A549 (cell line): Measurements from ENCODE around the gene RRP12. TPM values are rescaled to one million over a fixed set of nuclear protein-coding genes. Genes with fewer than 3 reads are reported as not detected.

ENCODE experiments used
- BCL3 ChIP-seq: fragments of >200 bp; sonication (Bioruptor Twin); formaldehyde crosslinking; IDR thresholded peaks from 3 replicates; pipeline ENCODE4 v1.6.1; 2016
- CEBPB ChIP-seq, 2 experiments: fragments of >200 bp in 1 of 2; sonication (Bioruptor Twin) in 1 of 2; formaldehyde crosslinking in 1 of 2; IDR thresholded peaks; 2 replicates each; pipeline ENCODE4 v1.6.1; 2012 to 2016
- CHD2 ChIP-seq: fragments of 150-350 bp; IDR thresholded peaks from 2 replicates; pipeline ENCODE4 v1.6.1; 2014; ENCODE audit warnings: low read length; ENCODE audit not compliant: partially characterized antibody
- CTCF ChIP-seq: fragments of >200 bp; sonication (Bioruptor Twin); formaldehyde crosslinking; IDR thresholded peaks from 3 replicates; pipeline ENCODE4 v1.5.1; 2016
- EHMT2 ChIP-seq: fragments of 200-600 bp; sonication (generic); IDR thresholded peaks from 2 replicates; pipeline ENCODE4 v1.6.1; 2016; ENCODE audit warnings: antibody characterized with exemption, low read depth, mild to moderate bottlenecking, moderate library complexity
- ELK1 ChIP-seq: fragments of 150-350 bp; IDR thresholded peaks from 2 replicates; pipeline ENCODE4 v1.6.1; 2014; ENCODE audit warnings: low read depth, mild to moderate bottlenecking, low read length
- ESRRA ChIP-seq: fragments of 150-350 bp; IDR thresholded peaks from 2 replicates; pipeline ENCODE4 v1.6.1; 2014; ENCODE audit warnings: mild to moderate bottlenecking, low read length, borderline replicate concordance
- FOSL2 ChIP-seq, 2 experiments: fragments of 450-650 bp in 1 of 2; fragments of >200 bp in 1 of 2; sonication (Bioruptor Twin) in 1 of 2; formaldehyde crosslinking; IDR thresholded peaks; 2 replicates each; pipeline versions ENCODE4 v1.5.0 to v1.6.1; 2016 to 2020; ENCODE audit warnings: mild to moderate bottlenecking in 1 of 2, moderate library complexity in 1 of 2
- FOXS1 ChIP-seq: fragments of 250-450 bp; sonication (Bioruptor Pico); IDR thresholded peaks from 2 replicates; pipeline ENCODE4 v1.5.0; 2020; ENCODE audit warnings: mild to moderate bottlenecking, moderate library complexity
- GATA3 ChIP-seq: IDR thresholded peaks from 2 replicates; pipeline ENCODE4 v1.6.1; 2012; ENCODE audit warnings: borderline replicate concordance
- HES2 ChIP-seq: fragments of >200 bp; sonication (Bioruptor Twin); formaldehyde crosslinking; IDR thresholded peaks from 2 replicates; pipeline ENCODE4 v1.6.1; 2016
- HOXA7 ChIP-seq: fragments of 250-450 bp; sonication (Bioruptor Pico); IDR thresholded peaks from 2 replicates; pipeline ENCODE4 v1.5.0; 2020; ENCODE audit warnings: mild to moderate bottlenecking, moderate library complexity
- HOXB13 ChIP-seq: fragments of 250-450 bp; sonication (Bioruptor Pico); IDR thresholded peaks from 2 replicates; pipeline ENCODE4 v1.5.0; 2020; ENCODE audit warnings: low read depth, mild to moderate bottlenecking, moderate library complexity
- JUN ChIP-seq, 2 experiments: fragments of >200 bp; sonication (Bioruptor Twin); formaldehyde crosslinking; IDR thresholded peaks; 2 replicates in 1 of 2; 3 replicates in 1 of 2; pipeline ENCODE4 v1.6.1; 2016 to 2017
- KDM1A ChIP-seq: fragments of 200-600 bp; sonication (generic); IDR thresholded peaks from 2 replicates; pipeline ENCODE4 v1.6.1; 2016; ENCODE audit warnings: low read depth, mild to moderate bottlenecking
- NFE2L2 ChIP-seq: fragments of 150-350 bp; conservative IDR thresholded peaks from 2 replicates; pipeline ENCODE4 v1.6.1; 2014; ENCODE audit warnings: low read length
- NPAS2 ChIP-seq: fragments of 250-450 bp; sonication (Bioruptor Pico); IDR thresholded peaks from 2 replicates; pipeline ENCODE4 v1.8.0; 2022; ENCODE audit warnings: mild to moderate bottlenecking, moderate library complexity, borderline replicate concordance
- NR3C1 ChIP-seq: fragments of >200 bp; sonication (Bioruptor Twin); formaldehyde crosslinking; IDR thresholded peaks from 3 replicates; pipeline ENCODE4 v1.6.1; 2017
- PBX3 ChIP-seq: IDR thresholded peaks from 2 replicates; pipeline ENCODE4 v1.6.1; 2012
- PHF8 ChIP-seq: fragments of 200-600 bp; sonication (generic); IDR thresholded peaks from 2 replicates; pipeline ENCODE4 v1.6.1; 2016; ENCODE audit warnings: low read depth, mild to moderate bottlenecking, antibody characterized with exemption, moderate library complexity, borderline replicate concordance
- POLR2A ChIP-seq: IDR thresholded peaks from 2 replicates; pipeline ENCODE4 v1.6.1; 2012; ENCODE audit warnings: mild to moderate bottlenecking, low read length
- POLR2AphosphoS2 ChIP-seq: conservative IDR thresholded peaks from 2 replicates; pipeline ENCODE4 v1.6.1; 2012; ENCODE audit warnings: low read length, improper control_type of control experiment, inconsistent platforms
- RAD21 ChIP-seq, 2 experiments: fragments of >200 bp in 1 of 2; sonication (Bioruptor Twin) in 1 of 2; formaldehyde crosslinking in 1 of 2; IDR thresholded peaks in 1 of 2; conservative IDR thresholded peaks in 1 of 2; 2 replicates in 1 of 2; 3 replicates in 1 of 2; pipeline ENCODE4 v1.6.1; 2012 to 2018; ENCODE audit warnings: inconsistent platforms in 1 of 2
- RFX5 ChIP-seq: fragments of 450-650 bp; IDR thresholded peaks from 2 replicates; pipeline ENCODE4 v1.7.1; 2014; ENCODE audit warnings: antibody characterized with exemption, mild to moderate bottlenecking, moderate library complexity
- SMC3 ChIP-seq: fragments of >200 bp; sonication (Bioruptor Twin); formaldehyde crosslinking; IDR thresholded peaks from 3 replicates; pipeline ENCODE4 v1.6.1; 2018; ENCODE audit warnings: inconsistent platforms
- TP53 ChIP-seq: fragments of 250-450 bp; sonication (Bioruptor Pico); IDR thresholded peaks from 2 replicates; pipeline ENCODE4 v1.5.0; 2021; ENCODE audit warnings: mild to moderate bottlenecking, moderate library complexity
- ZFP36 ChIP-seq: fragments of 450-650 bp; IDR thresholded peaks from 2 replicates; pipeline ENCODE4 v1.6.1; 2014; ENCODE audit warnings: borderline replicate concordance; ENCODE audit not compliant: partially characterized antibody
- ZNF302 ChIP-seq: fragments of 250-450 bp; sonication (Bioruptor Pico); IDR thresholded peaks from 2 replicates; pipeline ENCODE4 v1.9.0; 2021; ENCODE audit warnings: inconsistent platforms, mild to moderate bottlenecking, moderate library complexity
- polyA plus RNA-seq, 4 experiments: library from polyadenylated mRNA; depleted of rRNA in 3 of 4; stranded (reverse); fragments of >200 nt; fragmentation: RNase III in 1 of 4; extraction: RNeasy Plus Mini Kit Qiagen cat#74134 plus additional on column Dnase treatment in 1 of 4; gene quantifications; 2 replicates in 3 of 4; 3 replicates in 1 of 4; pipeline ENCODE4 v1.2.3, GENCODE V29; 2011 to 2017
- TF ChIP-seq, protein P1 (sequence below): fragments of 250-450 bp; sonication (Bioruptor Pico); IDR thresholded peaks from 2 replicates; pipeline ENCODE4 v1.5.0; 2020; ENCODE audit warnings: low read depth, mild to moderate bottlenecking, moderate library complexity
- TF ChIP-seq, protein P2 (sequence below): fragments of 450-650 bp; IDR thresholded peaks from 2 replicates; pipeline ENCODE4 v1.6.1; 2014; ENCODE audit warnings: antibody characterized with exemption
- TF ChIP-seq, protein P3 (sequence below): IDR thresholded peaks from 2 replicates; pipeline ENCODE4 v1.6.1; 2012
- TF ChIP-seq, protein P4 (sequence below): fragments of 250-450 bp; sonication (Bioruptor Pico); IDR thresholded peaks from 2 replicates; pipeline ENCODE4 v1.5.0; 2021; ENCODE audit warnings: mild to moderate bottlenecking, moderate library complexity, borderline replicate concordance

RRP12 gene
- polyA plus RNA-seq, 2 of the 4 experiments (the other 2 are of a cell fraction): 37.9 to 40.8 TPM

DNA sequence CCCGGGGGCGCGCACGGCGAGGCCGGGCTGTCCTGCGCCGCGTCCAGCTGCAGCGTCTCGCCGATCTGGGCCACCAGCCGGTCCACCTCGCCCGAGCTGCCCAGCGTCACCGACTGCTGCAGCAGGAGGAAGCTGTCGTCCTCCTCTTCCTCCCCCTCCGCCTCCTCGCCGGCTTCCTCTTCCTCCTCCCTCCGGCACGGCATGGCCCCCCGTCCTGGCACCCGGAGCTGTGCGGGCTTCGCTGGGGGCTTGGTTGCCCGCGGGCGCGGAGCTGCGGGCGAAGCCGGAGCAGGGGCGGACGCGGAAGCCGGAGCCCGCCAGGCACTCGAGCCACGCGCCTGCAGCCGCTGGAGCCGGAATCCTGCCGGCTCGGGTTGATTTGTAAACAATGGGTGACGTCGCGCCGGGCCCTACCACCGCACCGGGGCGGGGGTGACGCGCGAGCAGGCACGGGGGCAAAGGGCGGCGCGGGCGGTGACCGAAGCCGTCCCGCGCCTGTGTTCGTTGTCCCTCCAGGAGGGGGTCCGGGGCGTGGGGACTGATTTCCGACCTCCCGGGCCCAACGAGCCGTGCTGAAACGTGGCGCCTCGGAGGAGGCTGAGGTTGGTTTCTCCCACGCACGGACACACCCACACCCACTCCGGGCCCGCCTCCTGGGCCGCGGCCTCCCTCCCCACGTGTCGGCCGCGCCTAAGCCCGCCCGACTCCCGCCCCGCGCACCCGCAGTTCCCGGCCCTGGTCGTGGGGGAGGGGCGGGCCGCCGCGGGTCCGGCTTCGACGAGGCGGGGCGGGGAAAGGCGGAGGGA is 66.6 kb downstream of the RRP12 start, which contains the start of gene FRAT2 (continued):
- TF ChIP-seq CTCF (no peak), CHD2 (peak; percentile 26), PBX3 (no peak), TP53 (0 out of 2 replicates have a peak, but pooled peaks have one; percentile 25), PHF8 (peak; percentile 84), RAD21 (conservative IDR thresholded peaks at IDR 0.05 in 1 of 2, IDR thresholded peaks at IDR 0.05 in 1 of 2) (no peak), GATA3 (peak; percentile 85), ZNF302 (CRISPR knock-in tag) (no peak), NPAS2 (CRISPR knock-in tag) (no peak), HOXB13 (CRISPR knock-in tag) (no peak), ELK1 (no peak), FOSL2 (IDR thresholded peaks at IDR 0.05) (no peak), FOSL2 (CRISPR knock-in tag; IDR thresholded peaks at IDR 0.05) (peak; percentile 49; the same call in 1 of the 2 replicates), ZFP36 (no peak), JUN (IDR thresholded peaks at IDR 0.05) (peak in 1 of 2 experiments; percentile 68; a peak in 4 of 5 replicates), HES2 (no peak), HOXA7 (CRISPR knock-in tag) (no peak), ESRRA (no peak), POLR2AphosphoS2 (no peak), NFE2L2 (no peak), CEBPB (IDR thresholded peaks at IDR 0.05) (no peak), BCL3 (0 out of 3 replicates have a peak, but pooled peaks have one; percentile 52), KDM1A (peak; percentile 47; the same call in 1 of the 2 replicates), SMC3 (no peak), RFX5 (0 out of 2 replicates have a peak, but pooled peaks have one; percentile 25), FOXS1 (CRISPR knock-in tag) (peak; percentile 89; the same call in 1 of the 2 replicates), EHMT2 (no peak), POLR2A (peak; percentile 32; the same call in 1 of the 2 replicates), NR3C1 (no peak)
- TF ChIP-seq, protein P1, sequence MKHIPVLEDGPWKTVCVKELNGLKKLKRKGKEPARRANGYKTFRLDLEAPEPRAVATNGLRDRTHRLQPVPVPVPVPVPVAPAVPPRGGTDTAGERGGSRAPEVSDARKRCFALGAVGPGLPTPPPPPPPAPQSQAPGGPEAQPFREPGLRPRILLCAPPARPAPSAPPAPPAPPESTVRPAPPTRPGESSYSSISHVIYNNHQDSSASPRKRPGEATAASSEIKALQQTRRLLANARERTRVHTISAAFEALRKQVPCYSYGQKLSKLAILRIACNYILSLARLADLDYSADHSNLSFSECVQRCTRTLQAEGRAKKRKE (CRISPR knock-in tag): no peak
- TF ChIP-seq, protein P2, sequence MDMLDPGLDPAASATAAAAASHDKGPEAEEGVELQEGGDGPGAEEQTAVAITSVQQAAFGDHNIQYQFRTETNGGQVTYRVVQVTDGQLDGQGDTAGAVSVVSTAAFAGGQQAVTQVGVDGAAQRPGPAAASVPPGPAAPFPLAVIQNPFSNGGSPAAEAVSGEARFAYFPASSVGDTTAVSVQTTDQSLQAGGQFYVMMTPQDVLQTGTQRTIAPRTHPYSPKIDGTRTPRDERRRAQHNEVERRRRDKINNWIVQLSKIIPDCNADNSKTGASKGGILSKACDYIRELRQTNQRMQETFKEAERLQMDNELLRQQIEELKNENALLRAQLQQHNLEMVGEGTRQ: peak; percentile 20
- TF ChIP-seq, protein P3, sequence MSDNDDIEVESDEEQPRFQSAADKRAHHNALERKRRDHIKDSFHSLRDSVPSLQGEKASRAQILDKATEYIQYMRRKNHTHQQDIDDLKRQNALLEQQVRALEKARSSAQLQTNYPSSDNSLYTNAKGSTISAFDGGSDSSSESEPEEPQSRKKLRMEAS: peak; percentile 92
- TF ChIP-seq, protein P4, sequence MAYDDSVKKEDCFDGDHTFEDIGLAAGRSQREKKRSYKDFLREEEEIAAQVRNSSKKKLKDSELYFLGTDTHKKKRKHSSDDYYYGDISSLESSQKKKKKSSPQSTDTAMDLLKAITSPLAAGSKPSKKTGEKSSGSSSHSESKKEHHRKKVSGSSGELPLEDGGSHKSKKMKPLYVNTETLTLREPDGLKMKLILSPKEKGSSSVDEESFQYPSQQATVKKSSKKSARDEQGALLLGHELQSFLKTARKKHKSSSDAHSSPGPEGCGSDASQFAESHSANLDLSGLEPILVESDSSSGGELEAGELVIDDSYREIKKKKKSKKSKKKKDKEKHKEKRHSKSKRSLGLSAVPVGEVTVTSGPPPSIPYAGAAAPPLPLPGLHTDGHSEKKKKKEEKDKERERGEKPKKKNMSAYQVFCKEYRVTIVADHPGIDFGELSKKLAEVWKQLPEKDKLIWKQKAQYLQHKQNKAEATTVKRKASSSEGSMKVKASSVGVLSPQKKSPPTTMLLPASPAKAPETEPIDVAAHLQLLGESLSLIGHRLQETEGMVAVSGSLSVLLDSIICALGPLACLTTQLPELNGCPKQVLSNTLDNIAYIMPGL: peak; percentile 48; the same call in 1 of the 2 replicates
